ENCODE measurements around the gene RGS5.
"Not testable (repeated sequence)": the region's sequence is repeated elsewhere in the genome, so short reads cannot be mapped to it uniquely, and the experiment has no call there.

Gene RGS5

GRCh38 chr1:163202833-163203451 is at the start of gene RGS5:
Gene RGS5 (minus strand): TSS chr1:163202916. CDS start chr1:163202835, 81 bp downstream.
- no peak for DNase-seq

GRCh38 chr1:163250382-163250974 is 47.8 kb upstream of the RGS5 start:
- no peak for DNase-seq

- DNase-seq: no peak
Observed at GRCh38 chr1:163248064-163248463, 45.3 kb upstream of the RGS5 start.

GRCh38 chr1:163244648-163245047 is 41.9 kb upstream of the RGS5 start:
- DNase-seq: not testable (repeated sequence)

GRCh38 chr1:163241746-163242145 is 39.0 kb upstream of the RGS5 start:
- DNase-seq: no peak

- DNase-seq: no peak
Observed at GRCh38 chr1:163240705-163241104, 38.0 kb upstream of the RGS5 start.

- DNase-seq: not testable (repeated sequence)
Observed at GRCh38 chr1:163233643-163234042, 30.9 kb upstream of the RGS5 start.

GRCh38 chr1:163231385-163231784 is 28.7 kb upstream of the RGS5 start:
- DNase-seq: no peak

GRCh38 chr1:163230827-163231226 is 28.1 kb upstream of the RGS5 start:
- DNase-seq: no peak

GRCh38 chr1:163228271-163228670 is 25.6 kb upstream of the RGS5 start:
- not testable (repeated sequence) for DNase-seq

GRCh38 chr1:163227126-163227525 is 24.4 kb upstream of the RGS5 start:
- no peak for DNase-seq

- DNase-seq: no peak
Observed at GRCh38 chr1:163213626-163214025, 10.9 kb upstream of the RGS5 start.

- DNase-seq: no peak
Observed at GRCh38 chr1:163211667-163212066, 9.0 kb upstream of the RGS5 start.

GRCh38 chr1:163205513-163205912 is 2.8 kb upstream of the RGS5 start:
- DNase-seq: no peak

- DNase-seq: no peak
Observed at GRCh38 chr1:163203561-163203960, 845 bp upstream of the RGS5 start.

GRCh38 chr1:163201906-163202305 is 810 bp downstream of the RGS5 start:
- DNase-seq: no peak

GRCh38 chr1:163197022-163197421 is 5.7 kb downstream of the RGS5 start:
- no peak for DNase-seq

GRCh38 chr1:163196449-163196787 is 6.3 kb downstream of the RGS5 start:
- no peak for DNase-seq

GRCh38 chr1:163195728-163196448 is 6.8 kb downstream of the RGS5 start:
- DNase-seq: no peak

GRCh38 chr1:163191301-163191700 is 11.4 kb downstream of the RGS5 start:
- no peak for DNase-seq

- no peak for DNase-seq
Observed at GRCh38 chr1:163188947-163189346, 13.8 kb downstream of the RGS5 start.

GRCh38 chr1:163187849-163188248 is 14.9 kb downstream of the RGS5 start:
- no peak for DNase-seq

GRCh38 chr1:163186862-163187261 is 15.9 kb downstream of the RGS5 start:
- no peak for DNase-seq

GRCh38 chr1:163182330-163182949 is 20.3 kb downstream of the RGS5 start:
- no peak for DNase-seq

Measured in activated CD4-positive, alpha-beta T cell treated with anti-CD3 and anti-CD28 coated beads, Interleukin-2, Interleukin-6, amounts not matched to agents 100 ng/mL and 50 ng/mL, durations not matched to agents 16 hours and 8 hours (primary cell).